Hepatocyte (in vitro differentiated cells): ENCODE measurements around the gene EXOC1. TPM values are rescaled to one million over a fixed set of nuclear protein-coding genes. Genes with fewer than 3 reads are reported as not detected.
A peak's percentile ranks its signal among the peaks of the same experiment; 100 is the strongest.

Experiments used
- DNase-seq: peaks from one replicate; pipeline ENCODE4 v3.0.0-alpha.2; 2016; ENCODE audit warnings: low spot score
- H2AFZ ChIP-seq: fragments of 200-600 bp; sonication (generic); 2 replicates; pipeline ENCODE4 v1.6.0; 2016; ENCODE audit warnings: antibody characterized with exemption, mild to moderate bottlenecking
- H3K27ac ChIP-seq: fragments of 200-600 bp; sonication (generic); 2 replicates; pipeline ENCODE4 v1.5.1; 2016; ENCODE audit warnings: mild to moderate bottlenecking
- H3K27me3 ChIP-seq: fragments of 200-600 bp; sonication (generic); 2 replicates; pipeline ENCODE4 v1.6.1; 2016
- H3K36me3 ChIP-seq: fragments of 200-600 bp; sonication (generic); replicated peaks from 2 replicates; pipeline ENCODE4 v1.5.1; 2016; ENCODE audit warnings: low read depth; ENCODE audit not compliant: insufficient read depth
- H3K4me1 ChIP-seq: fragments of 200-600 bp; sonication (generic); 2 replicates; pipeline ENCODE4 v1.5.1; 2016; ENCODE audit warnings: mild to moderate bottlenecking, moderate library complexity; ENCODE audit not compliant: insufficient read depth
- H3K4me2 ChIP-seq: fragments of 200-600 bp; sonication (generic); 2 replicates; pipeline ENCODE4 v1.6.0; 2016
- H3K4me3 ChIP-seq: fragments of 200-600 bp; sonication (generic); 2 replicates; pipeline ENCODE4 v1.5.1; 2016; ENCODE audit warnings: mild to moderate bottlenecking
- H3K79me2 ChIP-seq: fragments of 200-600 bp; sonication (generic); 2 replicates; pipeline ENCODE4 v1.6.0; 2017; ENCODE audit warnings: mild to moderate bottlenecking
- H3K9me2 ChIP-seq: fragments of 200-600 bp; sonication (generic); replicated peaks from 2 replicates; pipeline ENCODE4 v1.6.0; 2017; ENCODE audit warnings: mild to moderate bottlenecking; ENCODE audit not compliant: insufficient read depth
- H3K9me3 ChIP-seq: fragments of 200-600 bp; sonication (generic); 2 replicates; pipeline ENCODE4 v1.5.1; 2016; ENCODE audit warnings: low read depth, mild to moderate bottlenecking
- H4K20me1 ChIP-seq: fragments of 200-600 bp; sonication (generic); 2 replicates; pipeline ENCODE4 v1.6.0; 2016; ENCODE audit warnings: mild to moderate bottlenecking; ENCODE audit not compliant: insufficient read depth, poor library complexity, severe bottlenecking
- EZH2 ChIP-seq: fragments of 200-600 bp; sonication (generic); IDR thresholded peaks from 2 replicates; pipeline ENCODE4 v1.6.1; 2016; ENCODE audit warnings: antibody characterized with exemption, mild to moderate bottlenecking, borderline replicate concordance
- EZH2phosphoT487 ChIP-seq: fragments of 200-600 bp; sonication (generic); IDR thresholded peaks from one replicate; pipeline ENCODE4 v1.6.1; 2018; ENCODE audit warnings: antibody characterized with exemption, mild to moderate bottlenecking, low read depth, moderate library complexity; ENCODE audit not compliant: unreplicated experiment, severe bottlenecking
- WGBS: methylation state at CpG from one replicate; pipeline ENCODE4 v1.1.6; 2016; ENCODE audit warnings: low lambda C conversion rate; ENCODE audit errors: missing lambda C conversion rate; 5-methylcytosine and 5-hydroxymethylcytosine counted together
- polyA plus RNA-seq: library from polyadenylated mRNA; unstranded; fragments of >200 nt; fragmentation: Nextera tagmentation; extraction: Ambion mirVana; gene quantifications from 2 replicates; pipeline ENCODE4 v1.2.1, GENCODE V29; 2016
- total RNA-seq: library from RNA; depleted of rRNA; stranded (reverse); fragments of >200 nt; gene quantifications from 2 replicates; pipeline ENCODE4 v1.2.3, GENCODE V29; 2014
- TF ChIP-seq, protein P1 (sequence below): fragments of 200-600 bp; sonication (generic); IDR thresholded peaks from 2 replicates; pipeline ENCODE4 v1.5.1; 2016; ENCODE audit warnings: antibody characterized with exemption, mild to moderate bottlenecking; ENCODE audit not compliant: poor library complexity

The EXOC1 gene
- total and polyA plus RNA-seq, 2 experiments from 2014 or later, result 15.7 to 31.4 TPM

DNA sequence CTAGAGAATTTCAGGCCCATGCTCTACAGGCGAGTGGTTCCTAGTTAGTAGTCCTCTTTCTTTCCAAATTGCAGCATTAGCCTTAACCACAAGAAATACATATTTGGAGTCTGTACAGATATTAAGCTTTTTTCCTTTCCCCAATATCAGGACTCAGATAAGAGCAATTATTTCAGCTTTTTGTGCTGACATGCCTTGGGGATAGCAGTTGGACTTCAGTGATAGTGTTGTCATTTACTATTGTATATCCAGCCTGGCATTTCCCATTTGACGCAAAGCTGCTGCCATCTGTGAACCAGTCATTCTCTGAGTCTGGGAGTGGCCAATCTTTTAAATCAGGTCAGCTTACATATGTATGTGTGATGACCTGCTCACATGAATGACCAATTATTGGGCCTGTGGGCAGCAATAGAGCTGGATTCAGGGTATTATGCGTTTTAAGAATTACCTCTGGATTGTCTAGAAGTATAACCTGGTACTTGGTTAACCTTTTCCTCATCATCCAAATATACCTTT, 88.5 kb downstream of the EXOC1 start:
- Histone ChIP-seq H3K79me2 (no peaks in the 10 kb centered on the region), H3K36me3 (no peaks in the 10 kb centered on the region), H3K9me2 (no peaks in the 10 kb centered on the region), H2AFZ (no peak overlapping the region), H3K4me1 (no peaks in the 10 kb centered on the region), H3K27ac (no peak overlapping the region), H3K27me3 (no peaks in the 10 kb centered on the region), H4K20me1 (no peaks in the 10 kb centered on the region), H3K4me2 (no peak overlapping the region), H3K4me3 (no peak overlapping the region), H3K9me3 (no peaks in the 10 kb centered on the region)
- 97% methylated on average over 3 of the region's 3 CpGs for WGBS
- DNase-seq, result no peak
- TF ChIP-seq, protein P1, sequence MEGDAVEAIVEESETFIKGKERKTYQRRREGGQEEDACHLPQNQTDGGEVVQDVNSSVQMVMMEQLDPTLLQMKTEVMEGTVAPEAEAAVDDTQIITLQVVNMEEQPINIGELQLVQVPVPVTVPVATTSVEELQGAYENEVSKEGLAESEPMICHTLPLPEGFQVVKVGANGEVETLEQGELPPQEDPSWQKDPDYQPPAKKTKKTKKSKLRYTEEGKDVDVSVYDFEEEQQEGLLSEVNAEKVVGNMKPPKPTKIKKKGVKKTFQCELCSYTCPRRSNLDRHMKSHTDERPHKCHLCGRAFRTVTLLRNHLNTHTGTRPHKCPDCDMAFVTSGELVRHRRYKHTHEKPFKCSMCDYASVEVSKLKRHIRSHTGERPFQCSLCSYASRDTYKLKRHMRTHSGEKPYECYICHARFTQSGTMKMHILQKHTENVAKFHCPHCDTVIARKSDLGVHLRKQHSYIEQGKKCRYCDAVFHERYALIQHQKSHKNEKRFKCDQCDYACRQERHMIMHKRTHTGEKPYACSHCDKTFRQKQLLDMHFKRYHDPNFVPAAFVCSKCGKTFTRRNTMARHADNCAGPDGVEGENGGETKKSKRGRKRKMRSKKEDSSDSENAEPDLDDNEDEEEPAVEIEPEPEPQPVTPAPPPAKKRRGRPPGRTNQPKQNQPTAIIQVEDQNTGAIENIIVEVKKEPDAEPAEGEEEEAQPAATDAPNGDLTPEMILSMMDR, result no peak
- TF ChIP-seq EZH2, result no peak
- no peak for TF ChIP-seq EZH2phosphoT487

DNA sequence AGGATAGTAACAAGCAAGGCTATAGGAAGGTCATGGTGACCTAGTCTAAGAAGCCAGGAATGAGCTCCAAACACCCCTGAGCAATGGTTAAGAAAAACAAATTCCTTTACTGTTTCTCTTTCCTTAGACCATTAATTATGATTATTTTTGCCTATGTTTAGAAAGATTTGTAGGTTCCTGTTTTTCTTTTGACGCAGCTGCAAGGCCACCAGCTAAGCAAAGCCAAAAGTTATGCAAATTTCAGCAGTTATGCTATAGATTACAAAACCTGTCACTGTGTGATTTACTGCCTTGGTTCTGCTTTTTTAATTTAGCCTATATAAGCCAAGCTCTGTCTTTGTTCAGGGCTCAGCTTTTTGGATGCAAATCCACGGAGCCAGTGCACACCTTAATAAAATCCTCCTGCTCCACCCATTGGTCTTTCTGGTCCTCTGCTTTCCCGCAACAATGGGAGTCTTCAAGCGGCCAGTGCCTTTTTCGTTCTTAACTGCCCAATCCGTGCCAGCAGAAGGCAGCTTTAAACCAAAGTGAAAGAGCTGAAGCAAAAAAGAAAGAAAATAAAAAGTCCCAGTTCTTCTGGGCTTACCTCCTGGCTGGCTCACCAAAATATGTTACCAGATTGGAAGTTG, 93.9 kb downstream of the EXOC1 start:
- Histone ChIP-seq H2AFZ (peak overlapping the region; percentile 80), H3K9me2 (no peaks in the 10 kb centered on the region), H3K4me3 (no peak overlapping the region), H3K9me3 (no peaks in the 10 kb centered on the region), H3K4me2 (peak overlapping the region; percentile 92), H3K36me3 (no peaks in the 10 kb centered on the region), H3K79me2 (peaks cover 24% of the 10 kb centered on the region), H3K4me1 (peaks cover 21% of the 10 kb centered on the region), H4K20me1 (no peaks in the 10 kb centered on the region), H3K27ac (peak overlapping the region; percentile 95), H3K27me3 (no peaks in the 10 kb centered on the region)
- TF ChIP-seq, protein P1, result no peak
- TF ChIP-seq EZH2, result no peak
- TF ChIP-seq EZH2phosphoT487, result no peak
- DNase-seq, result no peak
- 72% methylated on average over 6 of the region's 6 CpGs for WGBS

- H3K4me3 ChIP-seq, result peak overlapping the region; percentile 39
- H2AFZ ChIP-seq, result peak overlapping the region; percentile 80
- H3K9me2 ChIP-seq, result no peaks in the 10 kb centered on the region
- no peaks in the 10 kb centered on the region for H4K20me1 ChIP-seq
- peak overlapping the region; percentile 95 for H3K27ac ChIP-seq
- peaks cover 29% of the 10 kb centered on the region for H3K79me2 ChIP-seq
- whole genome bisulfite sequencing, result 7% methylated on average over 19 of the region's 19 CpGs
- no peaks in the 10 kb centered on the region for H3K27me3 ChIP-seq
- no peaks in the 10 kb centered on the region for H3K36me3 ChIP-seq
- peak overlapping the region; percentile 92 for H3K4me2 ChIP-seq
- H3K9me3 ChIP-seq, result no peaks in the 10 kb centered on the region
- H3K4me1 ChIP-seq, result peaks cover 21% of the 10 kb centered on the region
- DNase-seq, result peak; percentile 61
- TF ChIP-seq, protein P1, result no peak
- TF ChIP-seq EZH2phosphoT487 (no peak), EZH2 (no peak)
Observed at GRCh38 chr4:55947912-55948725, 94.7 kb downstream of the EXOC1 start.
